Femur (tissue), 1 donor: ENCODE measurements around the gene SCO2.

ENCODE experiments used
- DNase-seq: peaks from one replicate; pipeline ENCODE4 v3.0.0-alpha.2; 2017

The SCO2 gene

GRCh38 chr22:50525104-50525857, at the start of gene SCO2:
Gene SCO2 (minus strand): TSS chr22:50525598. CDS start chr22:50524411, 1,187 bp downstream.
- peak; percentile 98 for DNase-seq

- no peak for DNase-seq
Observed at GRCh38 chr22:50574383-50574755, 49.0 kb upstream of the SCO2 start.

- no peak for DNase-seq
Observed at GRCh38 chr22:50573491-50574382, 48.3 kb upstream of the SCO2 start.

- DNase-seq, result no peak
Observed at GRCh38 chr22:50572965-50573364, 47.6 kb upstream of the SCO2 start.

- DNase-seq, result no peak
Observed at GRCh38 chr22:50571264-50572175, 46.1 kb upstream of the SCO2 start.

GRCh38 chr22:50570861-50571260, 45.5 kb upstream of the SCO2 start:
- no peak for DNase-seq

GRCh38 chr22:50569896-50570535, 44.6 kb upstream of the SCO2 start:
- DNase-seq, result no peak

GRCh38 chr22:50569041-50569459, 43.7 kb upstream of the SCO2 start:
- DNase-seq, result peak; percentile 10

GRCh38 chr22:50568626-50569025, 43.2 kb upstream of the SCO2 start:
- peak; percentile 15 for DNase-seq

GRCh38 chr22:50567721-50568252, 42.4 kb upstream of the SCO2 start:
- DNase-seq, result no peak

- no peak for DNase-seq
Observed at GRCh38 chr22:50564289-50564688, 38.9 kb upstream of the SCO2 start.

- no peak for DNase-seq
Observed at GRCh38 chr22:50563413-50564160, 38.2 kb upstream of the SCO2 start.

GRCh38 chr22:50562523-50563412, 37.4 kb upstream of the SCO2 start, which contains the start of gene SYCE3:
Gene SYCE3 (minus strand): TSS chr22:50562919. CDS start chr22:50556405, 6,514 bp downstream.
- DNase-seq, result peak; percentile 96

- DNase-seq, result no peak
Observed at GRCh38 chr22:50561401-50562358, 36.3 kb upstream of the SCO2 start.

- DNase-seq, result no peak
Observed at GRCh38 chr22:50560034-50560433, 34.6 kb upstream of the SCO2 start.

- no peak for DNase-seq
Observed at GRCh38 chr22:50556703-50557102, 31.3 kb upstream of the SCO2 start.

GRCh38 chr22:50553310-50553709, 27.9 kb upstream of the SCO2 start:
- DNase-seq, result no peak

GRCh38 chr22:50551160-50551752, 25.9 kb upstream of the SCO2 start:
- DNase-seq, result no peak
